SK-N-SH (cell line): ENCODE measurements around the gene STARD5. TPM values are rescaled to one million over a fixed set of nuclear protein-coding genes. Genes with fewer than 3 reads are reported as not detected.

Experiments used
- CTCF ChIA-PET: fragments of 300-600, 350-600 bp; formaldehyde crosslinking; extraction: SDS; loops from one replicate; lab custom pipeline; 2021; lab: Yijun Ruan, JAX
- POLR2A ChIA-PET: fragments of 350-600 bp; sonication (Branson Sonifier 250); formaldehyde crosslinking; extraction: SDS; loops from one replicate; lab custom pipeline; 2020; ENCODE audit warnings: antibody characterized with exemption, inconsistent platforms; lab: Yijun Ruan, JAX
- DNase-seq: peaks from one replicate; pipeline ENCODE4 v3.0.0; 2012
- H2AFZ ChIP-seq: fragments of 200-600 bp; sonication (generic); 2 replicates; pipeline ENCODE4 v1.8.1; 2016; ENCODE audit warnings: antibody characterized with exemption, mild to moderate bottlenecking, low read depth
- H3F3A ChIP-seq: fragments of 200-600 bp; sonication (generic); replicated peaks from 2 replicates; pipeline ENCODE3; 2016; ENCODE audit warnings: antibody characterized with exemption, mild to moderate bottlenecking; ENCODE audit not compliant: insufficient read depth
- H3K27ac ChIP-seq, 2 experiments: fragments of 200-500 bp in 1 of 2; fragments of 200-600 bp in 1 of 2; sonication (Bioruptor generic) in 1 of 2; sonication (generic), shearing (Covaris generic) in 1 of 2; 2 replicates each; pipeline versions ENCODE4 v1.5.1 to v1.6.1; 2014 to 2016; ENCODE audit warnings: low read depth in 2 of 2, inconsistent platforms in 1 of 2, low read length in 1 of 2, mild to moderate bottlenecking in 1 of 2, mixed read lengths in 1 of 2
- H3K27me3 ChIP-seq: fragments of 200-600 bp; sonication (generic), shearing (Covaris generic); 2 replicates; pipeline ENCODE4 v1.6.1; 2016; ENCODE audit warnings: mixed run types; ENCODE audit not compliant: insufficient read depth
- H3K36me3 ChIP-seq, 2 experiments: fragments of 200-500 bp in 1 of 2; fragments of 200-600 bp in 1 of 2; sonication (Bioruptor generic) in 1 of 2; sonication (generic) in 1 of 2; replicated peaks in 1 of 2; 2 replicates each; pipeline versions ENCODE3 to v1.5.1; 2014 to 2016; ENCODE audit warnings: low read length in 1 of 2, mild to moderate bottlenecking in 1 of 2; ENCODE audit not compliant: insufficient read depth in 2 of 2, control insufficient read depth in 1 of 2
- H3K4me1 ChIP-seq, 2 experiments: fragments of 200-500 bp in 1 of 2; fragments of 200-600 bp in 1 of 2; sonication (Bioruptor generic) in 1 of 2; sonication (generic), shearing (Covaris generic) in 1 of 2; 2 replicates each; pipeline versions ENCODE4 v1.5.1 to v1.6.1; 2014 to 2016; ENCODE audit warnings: low read depth in 1 of 2, low read length in 1 of 2, mixed run types in 1 of 2; ENCODE audit not compliant: insufficient read depth in 2 of 2, control insufficient read depth in 1 of 2
- H3K4me2 ChIP-seq: fragments of 200-600 bp; sonication (generic), shearing (Covaris generic); 2 replicates; pipeline ENCODE4 v1.6.1; 2017; ENCODE audit warnings: mixed run types
- H3K4me3 ChIP-seq, 2 experiments: fragments of 200-500 bp in 1 of 2; fragments of 200-600 bp in 1 of 2; sonication (Bioruptor generic) in 1 of 2; sonication (generic), shearing (Covaris generic) in 1 of 2; 2 replicates each; pipeline versions ENCODE4 v1.5.1 to v1.8.1; 2014 to 2016; ENCODE audit warnings: low read depth in 2 of 2, inconsistent platforms in 1 of 2, low read length in 1 of 2, mild to moderate bottlenecking in 1 of 2, mixed read lengths in 1 of 2, moderate library complexity in 1 of 2
- H3K79me2 ChIP-seq: fragments of 200-600 bp; sonication (generic); 2 replicates; pipeline ENCODE4 v1.8.1; 2017; ENCODE audit warnings: mild to moderate bottlenecking; ENCODE audit not compliant: insufficient read depth
- H3K9ac ChIP-seq: fragments of 200-600 bp; sonication (generic); 2 replicates; pipeline ENCODE4 v1.6.1; 2017; ENCODE audit warnings: mixed run types
- H3K9me2 ChIP-seq: fragments of 200-600 bp; sonication (generic); 2 replicates; pipeline ENCODE4 v1.6.1; 2017; ENCODE audit warnings: mixed run types
- H3K9me3 ChIP-seq: fragments of 200-600 bp; sonication (generic); 2 replicates; pipeline ENCODE4 v1.6.1; 2017; ENCODE audit warnings: mixed run types, mild to moderate bottlenecking, moderate library complexity
- H4K20me1 ChIP-seq: fragments of 200-600 bp; sonication (generic); 2 replicates; pipeline ENCODE4 v1.6.1; 2017; ENCODE audit warnings: mild to moderate bottlenecking, mixed run types; ENCODE audit not compliant: insufficient read depth
- CHD2 ChIP-seq: fragments of 150-350 bp; IDR thresholded peaks from 2 replicates; pipeline ENCODE4 v1.6.1; 2018; ENCODE audit warnings: low read length; ENCODE audit not compliant: partially characterized antibody
- ELF1 ChIP-seq: IDR thresholded peaks from 2 replicates; pipeline ENCODE4 v1.4.0; 2012
- EP300 ChIP-seq, 2 experiments: IDR thresholded peaks; 2 replicates each; pipeline versions ENCODE4 v1.4.0 to v1.6.1; 2012; ENCODE audit warnings: borderline replicate concordance in 1 of 2, low read depth in 1 of 2, low read length in 1 of 2
- FOXJ3 ChIP-seq: sonication (generic); formaldehyde crosslinking; IDR thresholded peaks from 2 replicates; pipeline ENCODE4 v1.5.1; 2020; ENCODE audit warnings: mild to moderate bottlenecking, missing genetic modification reagents
- MEF2A ChIP-seq: IDR thresholded peaks from 2 replicates; pipeline ENCODE4 v1.4.0; 2012; ENCODE audit warnings: low read depth, borderline replicate concordance
- POLR2AphosphoS5 ChIP-seq: IDR thresholded peaks from 2 replicates; pipeline ENCODE4 v1.6.1; 2012; ENCODE audit warnings: low read depth, low read length
- RXRA ChIP-seq: IDR thresholded peaks from 2 replicates; pipeline ENCODE4 v1.4.0; 2012; ENCODE audit warnings: low read depth, mild to moderate bottlenecking, borderline replicate concordance
- SMC3 ChIP-seq: IDR thresholded peaks from 2 replicates; pipeline ENCODE4 v1.6.1; 2012; ENCODE audit warnings: low read depth, low read length, improper control_type of control experiment
- TAF1 ChIP-seq: IDR thresholded peaks from 2 replicates; pipeline ENCODE4 v1.6.1; 2012; ENCODE audit warnings: low read depth, mild to moderate bottlenecking, low read length, moderate library complexity, borderline replicate concordance
- TCF12 ChIP-seq: IDR thresholded peaks from 2 replicates; pipeline ENCODE4 v1.4.0; 2012
- YY1 ChIP-seq: IDR thresholded peaks from 2 replicates; pipeline ENCODE4 v1.4.0; 2012; ENCODE audit warnings: low read depth, mild to moderate bottlenecking
- ZBTB33 ChIP-seq: IDR thresholded peaks from 2 replicates; pipeline ENCODE4 v1.4.0; 2012; ENCODE audit warnings: low read depth, borderline replicate concordance
- WGBS: methylation state at CpG from one replicate; pipeline ENCODE4 v1.1.6; 2017; ENCODE audit warnings: low lambda C conversion rate; 5-methylcytosine and 5-hydroxymethylcytosine counted together
- polyA plus RNA-seq, 3 experiments: library from polyadenylated mRNA; depleted of rRNA; stranded (reverse); fragments of >200 nt; gene quantifications; 2 replicates each; pipeline ENCODE4 v1.2.3, GENCODE V29; 2012
- TF ChIP-seq, protein P1 (sequence below): IDR thresholded peaks from 2 replicates; pipeline ENCODE4 v1.4.0; 2012; ENCODE audit warnings: low read depth
- TF ChIP-seq, protein P2 (sequence below): IDR thresholded peaks from 2 replicates; pipeline ENCODE4 v1.6.1; 2012; ENCODE audit warnings: mild to moderate bottlenecking, low read depth, low read length, moderate library complexity
- TF ChIP-seq, protein P3 (sequence below): fragments of 200-600 bp; sonication (generic); IDR thresholded peaks from 2 replicates; pipeline ENCODE4 v1.6.1; 2017; ENCODE audit warnings: antibody characterized with exemption, mild to moderate bottlenecking, moderate library complexity
- TF ChIP-seq, protein P4 (sequence below): IDR thresholded peaks from 2 replicates; pipeline ENCODE4 v1.4.0; 2012; ENCODE audit warnings: low read depth, borderline replicate concordance
- TF ChIP-seq, protein P5 (sequence below): IDR thresholded peaks from 2 replicates; pipeline ENCODE4; 2012

STARD5 gene
- polyA plus RNA-seq, 1 of the 3 experiments (the other 2 are of a cell fraction), result 1.6 TPM

DNA sequence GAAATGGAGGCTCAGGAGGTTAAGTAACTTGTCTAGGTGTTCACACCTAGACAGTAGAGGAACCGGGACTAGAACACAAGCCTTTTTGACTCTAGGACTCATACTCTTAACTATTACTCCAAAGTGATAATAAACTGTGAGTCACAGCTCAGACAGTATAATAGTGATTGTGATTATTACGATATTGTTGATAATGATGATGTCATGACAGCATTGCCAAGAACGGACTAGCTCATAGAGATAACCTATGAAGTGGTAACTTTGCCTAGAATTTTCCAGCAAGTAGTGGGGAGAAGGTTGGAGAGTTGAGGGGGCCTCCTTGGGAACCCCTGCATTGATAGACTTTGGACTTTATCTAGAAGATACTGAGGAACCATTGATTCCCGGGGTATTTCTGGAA is 34.0 kb downstream of the STARD5 start:
- H3K9me2 ChIP-seq, result no peaks in the 10 kb centered on the region
- H3K4me2 ChIP-seq, result no peak overlapping the region
- POLR2A ChIA-PET, result no interaction called here
- H3K36me3 ChIP-seq, result no peaks in the 10 kb centered on the region
- no peak for DNase-seq
- H2AFZ ChIP-seq, result no peak overlapping the region
- no peak overlapping the region for H3K4me3 ChIP-seq
- CTCF ChIA-PET, result interaction anchor here (0.7 to 4.8 kb wide), 9 partner anchors 15 to 184 kb away, joined by 3 to 28 read pairs (median 4); partner anchors contain the start of gene STARD5
- H3F3A ChIP-seq, result no peaks in the 10 kb centered on the region
- no peaks in the 10 kb centered on the region for H3K9me3 ChIP-seq
- 55% methylated on average over 4 of the region's 4 CpGs for WGBS
- no peak overlapping the region for H3K9ac ChIP-seq
- H3K27me3 ChIP-seq, result no peaks in the 10 kb centered on the region; the same call in none of the 2 replicates
- H3K4me1 ChIP-seq, result peaks cover 0 to 7% of the 10 kb centered on the region in 2 experiments; a peak in 1 of 4 replicates
- no peak overlapping the region for H3K27ac ChIP-seq
- no peaks in the 10 kb centered on the region for H4K20me1 ChIP-seq
- no peak for TF ChIP-seq ELF1
- no peak for TF ChIP-seq SMC3
- TF ChIP-seq, protein P1, sequence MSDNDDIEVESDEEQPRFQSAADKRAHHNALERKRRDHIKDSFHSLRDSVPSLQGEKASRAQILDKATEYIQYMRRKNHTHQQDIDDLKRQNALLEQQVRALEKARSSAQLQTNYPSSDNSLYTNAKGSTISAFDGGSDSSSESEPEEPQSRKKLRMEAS, result no peak
- no peak for TF ChIP-seq RXRA
- no peak for TF ChIP-seq FOXJ3 (CRISPR knock-in tag)
- no peak for TF ChIP-seq TAF1
- TF ChIP-seq, protein P2, sequence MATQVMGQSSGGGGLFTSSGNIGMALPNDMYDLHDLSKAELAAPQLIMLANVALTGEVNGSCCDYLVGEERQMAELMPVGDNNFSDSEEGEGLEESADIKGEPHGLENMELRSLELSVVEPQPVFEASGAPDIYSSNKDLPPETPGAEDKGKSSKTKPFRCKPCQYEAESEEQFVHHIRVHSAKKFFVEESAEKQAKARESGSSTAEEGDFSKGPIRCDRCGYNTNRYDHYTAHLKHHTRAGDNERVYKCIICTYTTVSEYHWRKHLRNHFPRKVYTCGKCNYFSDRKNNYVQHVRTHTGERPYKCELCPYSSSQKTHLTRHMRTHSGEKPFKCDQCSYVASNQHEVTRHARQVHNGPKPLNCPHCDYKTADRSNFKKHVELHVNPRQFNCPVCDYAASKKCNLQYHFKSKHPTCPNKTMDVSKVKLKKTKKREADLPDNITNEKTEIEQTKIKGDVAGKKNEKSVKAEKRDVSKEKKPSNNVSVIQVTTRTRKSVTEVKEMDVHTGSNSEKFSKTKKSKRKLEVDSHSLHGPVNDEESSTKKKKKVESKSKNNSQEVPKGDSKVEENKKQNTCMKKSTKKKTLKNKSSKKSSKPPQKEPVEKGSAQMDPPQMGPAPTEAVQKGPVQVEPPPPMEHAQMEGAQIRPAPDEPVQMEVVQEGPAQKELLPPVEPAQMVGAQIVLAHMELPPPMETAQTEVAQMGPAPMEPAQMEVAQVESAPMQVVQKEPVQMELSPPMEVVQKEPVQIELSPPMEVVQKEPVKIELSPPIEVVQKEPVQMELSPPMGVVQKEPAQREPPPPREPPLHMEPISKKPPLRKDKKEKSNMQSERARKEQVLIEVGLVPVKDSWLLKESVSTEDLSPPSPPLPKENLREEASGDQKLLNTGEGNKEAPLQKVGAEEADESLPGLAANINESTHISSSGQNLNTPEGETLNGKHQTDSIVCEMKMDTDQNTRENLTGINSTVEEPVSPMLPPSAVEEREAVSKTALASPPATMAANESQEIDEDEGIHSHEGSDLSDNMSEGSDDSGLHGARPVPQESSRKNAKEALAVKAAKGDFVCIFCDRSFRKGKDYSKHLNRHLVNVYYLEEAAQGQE, result no peak
- TF ChIP-seq MEF2A, result no peak
- TF ChIP-seq, protein P3, sequence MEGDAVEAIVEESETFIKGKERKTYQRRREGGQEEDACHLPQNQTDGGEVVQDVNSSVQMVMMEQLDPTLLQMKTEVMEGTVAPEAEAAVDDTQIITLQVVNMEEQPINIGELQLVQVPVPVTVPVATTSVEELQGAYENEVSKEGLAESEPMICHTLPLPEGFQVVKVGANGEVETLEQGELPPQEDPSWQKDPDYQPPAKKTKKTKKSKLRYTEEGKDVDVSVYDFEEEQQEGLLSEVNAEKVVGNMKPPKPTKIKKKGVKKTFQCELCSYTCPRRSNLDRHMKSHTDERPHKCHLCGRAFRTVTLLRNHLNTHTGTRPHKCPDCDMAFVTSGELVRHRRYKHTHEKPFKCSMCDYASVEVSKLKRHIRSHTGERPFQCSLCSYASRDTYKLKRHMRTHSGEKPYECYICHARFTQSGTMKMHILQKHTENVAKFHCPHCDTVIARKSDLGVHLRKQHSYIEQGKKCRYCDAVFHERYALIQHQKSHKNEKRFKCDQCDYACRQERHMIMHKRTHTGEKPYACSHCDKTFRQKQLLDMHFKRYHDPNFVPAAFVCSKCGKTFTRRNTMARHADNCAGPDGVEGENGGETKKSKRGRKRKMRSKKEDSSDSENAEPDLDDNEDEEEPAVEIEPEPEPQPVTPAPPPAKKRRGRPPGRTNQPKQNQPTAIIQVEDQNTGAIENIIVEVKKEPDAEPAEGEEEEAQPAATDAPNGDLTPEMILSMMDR, result no peak
- no peaks in the 10 kb centered on the region for H3K79me2 ChIP-seq

- Histone ChIP-seq H4K20me1 (no peaks in the 10 kb centered on the region), H2AFZ (no peak overlapping the region), H3K9me3 (no peaks in the 10 kb centered on the region), H3K27ac (no peak overlapping the region), H3K27me3 (peaks cover 8% of the 10 kb centered on the region), H3K4me3 (no peak overlapping the region), H3K9me2 (no peaks in the 10 kb centered on the region), H3F3A (no peaks in the 10 kb centered on the region), H3K36me3 (no peaks in the 10 kb centered on the region), H3K4me2 (no peak overlapping the region), H3K4me1 (no peaks in the 10 kb centered on the region), H3K9ac (no peak overlapping the region), H3K79me2 (no peaks in the 10 kb centered on the region)
- POLR2A ChIA-PET, result no interaction called here
- 69% methylated on average over 8 of the region's 8 CpGs for WGBS
- no peak for DNase-seq
- CTCF ChIA-PET, result no interaction called here
- TF ChIP-seq, protein P4, sequence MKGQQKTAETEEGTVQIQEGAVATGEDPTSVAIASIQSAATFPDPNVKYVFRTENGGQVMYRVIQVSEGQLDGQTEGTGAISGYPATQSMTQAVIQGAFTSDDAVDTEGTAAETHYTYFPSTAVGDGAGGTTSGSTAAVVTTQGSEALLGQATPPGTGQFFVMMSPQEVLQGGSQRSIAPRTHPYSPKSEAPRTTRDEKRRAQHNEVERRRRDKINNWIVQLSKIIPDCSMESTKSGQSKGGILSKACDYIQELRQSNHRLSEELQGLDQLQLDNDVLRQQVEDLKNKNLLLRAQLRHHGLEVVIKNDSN, result no peak
- TF ChIP-seq FOXJ3 (CRISPR knock-in tag), result no peak
- no peak for TF ChIP-seq TCF12
- TF ChIP-seq YY1, result no peak
- TF ChIP-seq EP300 (IDR thresholded peaks at IDR 0.05; ENCODE audit: borderline replicate concordance in 1 of 2, low read depth in 1 of 2, low read length in 1 of 2), result no peak
- no peak for TF ChIP-seq RXRA
- TF ChIP-seq CHD2, result no peak
- TF ChIP-seq, protein P5, sequence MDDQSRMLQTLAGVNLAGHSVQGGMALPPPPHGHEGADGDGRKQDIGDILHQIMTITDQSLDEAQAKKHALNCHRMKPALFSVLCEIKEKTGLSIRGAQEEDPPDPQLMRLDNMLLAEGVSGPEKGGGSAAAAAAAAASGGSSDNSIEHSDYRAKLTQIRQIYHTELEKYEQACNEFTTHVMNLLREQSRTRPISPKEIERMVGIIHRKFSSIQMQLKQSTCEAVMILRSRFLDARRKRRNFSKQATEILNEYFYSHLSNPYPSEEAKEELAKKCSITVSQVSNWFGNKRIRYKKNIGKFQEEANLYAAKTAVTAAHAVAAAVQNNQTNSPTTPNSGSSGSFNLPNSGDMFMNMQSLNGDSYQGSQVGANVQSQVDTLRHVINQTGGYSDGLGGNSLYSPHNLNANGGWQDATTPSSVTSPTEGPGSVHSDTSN, result no peak
- no peak for TF ChIP-seq ZBTB33
- TF ChIP-seq POLR2AphosphoS5, result no peak
- TF ChIP-seq, protein P1, result no peak
Measured at GRCh38 chr15:81288616-81289015, 35.3 kb downstream of the STARD5 start.
